Measurements from ENCODE around the gene CLPTM1L.

The CLPTM1L gene

DNA sequence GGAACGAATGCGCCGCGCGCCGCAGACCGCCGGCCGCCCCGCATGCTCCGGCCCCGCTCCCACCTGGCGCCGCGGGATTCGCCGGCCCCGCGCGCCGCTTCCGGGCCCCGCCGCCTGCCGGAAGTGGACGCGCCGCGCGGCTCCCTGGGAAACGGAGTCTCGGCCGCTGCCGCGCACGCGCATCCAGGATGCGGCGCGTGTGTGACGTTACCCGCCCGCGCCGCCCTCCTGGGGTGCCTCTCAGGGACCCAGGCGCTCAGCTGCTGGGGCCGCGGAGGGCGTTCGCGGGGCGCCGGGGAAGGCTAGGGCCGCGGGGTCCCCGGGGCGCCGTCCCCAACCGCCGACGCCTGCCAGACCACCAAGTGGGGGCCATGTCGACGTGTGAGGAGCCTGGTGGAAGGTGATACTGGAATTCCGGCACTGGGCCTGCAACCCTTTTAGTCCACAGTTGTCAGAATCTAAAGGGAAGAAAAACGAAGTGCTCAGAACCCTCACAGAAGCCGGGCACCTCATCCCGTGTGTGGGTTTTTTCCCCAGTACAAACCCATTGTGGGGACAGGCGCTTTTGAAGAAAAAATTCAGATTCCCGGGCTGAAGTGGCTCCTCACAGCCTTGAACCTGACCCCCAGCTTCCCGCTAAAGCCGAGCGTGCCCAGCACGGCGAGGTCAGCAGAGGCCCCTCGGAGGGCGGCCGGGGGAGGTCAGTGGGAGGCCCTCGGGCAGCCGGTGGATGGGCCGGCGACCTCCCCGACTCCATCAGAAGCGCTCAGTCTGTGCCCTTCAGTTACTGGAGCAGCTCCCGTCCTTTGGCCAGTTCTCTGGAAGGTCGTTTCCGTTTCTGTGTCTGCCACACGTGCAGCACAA lies at the start of gene CLPTM1L:
TSS of gene CLPTM1L (minus strand) at position 125 of the 864 bp plus-strand sequence. CDS start 258 bp downstream, outside the sequence.
- no peak for TF ChIP-seq CTBP1 (IDR thresholded peaks at IDR 0.05; ENCODE audit: borderline replicate concordance)
- TF ChIP-seq TARDBP (IDR thresholded peaks at IDR 0.05) = no peak
- no peak for TF ChIP-seq HDGF (IDR thresholded peaks at IDR 0.05; ENCODE audit: borderline replicate concordance)
- no peak for TF ChIP-seq SP1 (IDR thresholded peaks at IDR 0.05)
- TF ChIP-seq NFRKB (IDR thresholded peaks at IDR 0.05) = no peak
- TF ChIP-seq FOXA1 (IDR thresholded peaks at IDR 0.05) = no peak
- TF ChIP-seq L3MBTL2 (conservative IDR thresholded peaks at IDR 0.05) = peak; percentile 54; the same call in 1 of the 2 replicates
- no peak for TF ChIP-seq PKNOX1 (IDR thresholded peaks at IDR 0.05)
- peak; percentile 97 for DNase-seq (ENCODE audit: extremely low spot score)
- ChIA-PET POLR2A (interaction anchor here (1.0 to 4.3 kb wide), 6 partner anchors 10 to 308 kb away, joined by 3 to 26 read pairs (median 6); no protein-coding TSS in a partner anchor), CTCF (no interaction called here)

DNA sequence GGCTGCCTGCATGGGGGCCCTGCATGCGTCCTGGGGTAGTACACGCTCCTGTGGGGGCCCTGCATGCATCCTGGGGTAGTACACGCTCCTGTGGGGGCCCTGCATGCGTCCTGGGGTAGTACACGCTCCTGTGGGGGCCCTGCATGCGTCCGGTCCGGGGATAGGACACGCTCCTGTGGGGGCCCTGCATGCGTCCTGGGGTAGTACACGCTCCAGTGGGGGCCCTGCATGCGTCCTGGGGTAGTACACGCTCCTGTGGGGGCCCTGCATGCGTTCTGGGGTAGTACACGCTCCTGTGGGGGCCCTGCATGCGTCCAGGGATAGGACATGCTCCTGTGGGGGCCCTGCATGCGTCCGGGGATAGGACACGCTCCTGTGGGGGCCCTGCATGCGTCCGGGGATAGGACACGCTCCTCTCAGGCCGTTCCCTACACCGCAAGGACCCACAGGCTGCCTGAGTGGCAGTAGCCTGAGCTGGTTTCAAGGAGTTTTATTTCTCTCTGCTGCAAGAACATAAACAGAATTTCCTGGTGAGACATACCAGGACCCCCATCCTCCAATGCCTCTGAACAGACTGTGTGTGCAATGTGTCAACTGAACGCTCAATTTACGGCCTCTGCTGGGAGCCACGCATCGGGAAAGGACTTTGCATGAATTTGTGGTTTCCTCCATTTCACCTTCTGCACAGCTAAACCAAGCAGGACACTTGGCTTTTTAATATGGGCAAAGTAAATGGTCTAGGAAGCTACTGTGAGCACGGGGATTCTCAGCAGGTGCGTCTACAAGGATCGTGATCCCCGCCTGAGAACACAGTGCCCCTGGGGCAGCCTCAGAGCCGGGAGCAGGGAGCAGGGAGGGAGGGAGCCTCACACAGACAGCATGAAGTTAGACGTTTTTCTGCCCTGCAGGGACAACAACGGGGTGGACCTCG lies 48.9 kb upstream of the CLPTM1L start:
- TF ChIP-seq BHLHE40 (IDR thresholded peaks at IDR 0.05; ENCODE audit: borderline replicate concordance) = no peak
- no peak for TF ChIP-seq PKNOX1 (IDR thresholded peaks at IDR 0.05)
- TF ChIP-seq FOXA1 (IDR thresholded peaks at IDR 0.05) = no peak
- no peak for TF ChIP-seq FOXM1 (IDR thresholded peaks at IDR 0.05; ENCODE audit: borderline replicate concordance)
- no peak for TF ChIP-seq ELF4 (IDR thresholded peaks at IDR 0.05)
- no peak for TF ChIP-seq NFRKB (IDR thresholded peaks at IDR 0.05)
- DNase-seq (ENCODE audit: extremely low spot score) = no peak
- CTCF ChIA-PET = no interaction called here
- POLR2A ChIA-PET = no interaction called here

DNA sequence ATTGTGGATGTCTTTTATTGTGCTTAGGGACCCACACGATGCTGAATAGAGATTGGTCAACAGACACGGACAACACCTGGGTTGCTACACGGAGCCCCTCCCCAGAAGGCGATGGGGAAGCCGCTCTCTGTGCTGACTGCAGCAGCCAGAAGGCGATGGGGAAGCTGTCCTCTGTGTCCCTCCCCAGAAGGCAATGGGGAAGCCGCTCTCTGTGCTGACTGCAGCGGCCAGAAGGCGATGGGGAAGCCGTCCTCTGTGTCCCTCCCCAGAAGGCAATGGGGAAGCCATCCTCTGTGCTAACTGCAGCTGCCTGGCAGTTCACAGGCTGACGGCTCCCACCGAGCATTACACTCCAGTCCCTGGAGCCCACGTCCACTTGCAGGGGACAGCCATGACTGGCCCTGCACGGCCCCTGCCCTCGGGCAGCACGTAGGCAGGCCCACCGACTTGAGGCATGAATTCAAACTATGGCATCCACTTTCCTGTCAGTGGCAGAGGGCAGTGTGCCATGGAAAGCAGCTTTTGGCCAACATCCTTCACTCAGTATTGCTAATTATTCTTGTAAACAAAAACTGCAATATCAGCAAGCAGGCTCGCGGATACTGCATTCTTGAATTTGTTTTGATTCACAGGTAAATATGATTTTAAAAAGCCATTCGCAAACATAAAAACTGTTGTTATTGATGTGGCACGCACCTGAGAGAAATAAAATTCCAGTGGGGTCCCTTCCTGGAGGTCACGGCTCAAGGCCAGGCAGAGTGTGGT lies 48.1 kb upstream of the CLPTM1L start:
- POLR2A ChIA-PET = no interaction called here
- no peak for DNase-seq (ENCODE audit: extremely low spot score)
- CTCF ChIA-PET = no interaction called here
- TF ChIP-seq LEF1 (IDR thresholded peaks at IDR 0.05; ENCODE audit: borderline replicate concordance) (no peak), L3MBTL2 (conservative IDR thresholded peaks at IDR 0.05) (no peak), SP1 (IDR thresholded peaks at IDR 0.05) (no peak), HDGF (IDR thresholded peaks at IDR 0.05; ENCODE audit: borderline replicate concordance) (no peak), FOXM1 (IDR thresholded peaks at IDR 0.05; ENCODE audit: borderline replicate concordance) (no peak), PKNOX1 (IDR thresholded peaks at IDR 0.05) (no peak), CTBP1 (IDR thresholded peaks at IDR 0.05; ENCODE audit: borderline replicate concordance) (no peak), FOXK2 (IDR thresholded peaks at IDR 0.05) (no peak), BHLHE40 (IDR thresholded peaks at IDR 0.05; ENCODE audit: borderline replicate concordance) (no peak), FOXA1 (IDR thresholded peaks at IDR 0.05) (no peak), SUZ12 (IDR thresholded peaks at IDR 0.05) (no peak), ELF4 (IDR thresholded peaks at IDR 0.05) (no peak), NFRKB (IDR thresholded peaks at IDR 0.05) (no peak), ZNF384 (IDR thresholded peaks at IDR 0.05) (no peak), TARDBP (IDR thresholded peaks at IDR 0.05) (no peak), ARNT (IDR thresholded peaks at IDR 0.05) (no peak)

- ChIA-PET CTCF (no interaction called here), POLR2A (no interaction called here)
- no peak for DNase-seq (ENCODE audit: extremely low spot score)
- TF ChIP-seq BHLHE40 (IDR thresholded peaks at IDR 0.05; ENCODE audit: borderline replicate concordance) (no peak), CTBP1 (IDR thresholded peaks at IDR 0.05; ENCODE audit: borderline replicate concordance) (no peak), SUZ12 (IDR thresholded peaks at IDR 0.05) (no peak), PKNOX1 (IDR thresholded peaks at IDR 0.05) (no peak), TARDBP (IDR thresholded peaks at IDR 0.05) (no peak), ZNF384 (IDR thresholded peaks at IDR 0.05) (no peak), FOXK2 (IDR thresholded peaks at IDR 0.05) (no peak), NFRKB (IDR thresholded peaks at IDR 0.05) (no peak), FOXA1 (IDR thresholded peaks at IDR 0.05) (no peak), HDGF (IDR thresholded peaks at IDR 0.05; ENCODE audit: borderline replicate concordance) (no peak)
Observed at GRCh38 chr5:1392261-1392660, 47.4 kb upstream of the CLPTM1L start.

DNA sequence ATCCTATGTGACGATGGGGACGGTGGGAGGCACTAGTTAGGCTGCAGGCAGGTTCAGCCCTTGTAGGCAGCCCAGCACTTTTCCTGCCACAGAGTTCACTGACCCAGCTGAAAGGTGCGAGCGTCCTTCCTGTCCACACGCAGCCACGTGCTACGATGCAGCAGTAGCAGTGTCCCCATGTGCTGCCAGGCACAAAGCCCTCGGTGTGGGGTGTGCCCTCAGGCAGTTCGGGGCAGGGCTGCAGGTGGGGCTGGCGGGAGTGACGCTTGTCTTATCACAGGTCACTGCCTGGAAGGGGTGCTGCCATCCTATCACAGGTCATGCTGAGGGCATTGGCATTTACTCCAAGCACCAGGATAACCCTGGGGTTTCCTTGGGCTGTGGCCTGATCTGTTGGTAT lies 46.8 kb upstream of the CLPTM1L start:
- ChIA-PET CTCF (no interaction called here), POLR2A (no interaction called here)
- TF ChIP-seq LEF1 (IDR thresholded peaks at IDR 0.05; ENCODE audit: borderline replicate concordance) = no peak
- no peak for TF ChIP-seq TARDBP (IDR thresholded peaks at IDR 0.05)
- no peak for TF ChIP-seq FOXM1 (IDR thresholded peaks at IDR 0.05; ENCODE audit: borderline replicate concordance)
- TF ChIP-seq BHLHE40 (IDR thresholded peaks at IDR 0.05; ENCODE audit: borderline replicate concordance) = no peak
- no peak for TF ChIP-seq L3MBTL2 (conservative IDR thresholded peaks at IDR 0.05)
- no peak for TF ChIP-seq CTBP1 (IDR thresholded peaks at IDR 0.05; ENCODE audit: borderline replicate concordance)
- TF ChIP-seq SP1 (IDR thresholded peaks at IDR 0.05) = no peak
- no peak for TF ChIP-seq PKNOX1 (IDR thresholded peaks at IDR 0.05)
- no peak for TF ChIP-seq SUZ12 (IDR thresholded peaks at IDR 0.05)
- no peak for TF ChIP-seq ELF4 (IDR thresholded peaks at IDR 0.05)
- no peak for DNase-seq (ENCODE audit: extremely low spot score)

Measured in HEK293T (cell line).